Measurements from ENCODE around the gene ERGIC1. TPM values are rescaled to one million over a fixed set of nuclear protein-coding genes. Genes with fewer than 3 reads are reported as not detected.

ERGIC1 gene
- total and polyA plus RNA-seq, 2 experiments from 2014 or later, result 25.2 to 92.2 TPM

GRCh38 chr5:172919525-172920446 is 85.7 kb downstream of the ERGIC1 start:
- no peaks in the 10 kb centered on the region for H3F3A ChIP-seq (replicated peaks; ENCODE audit: low read depth)
- H3K4me2 ChIP-seq, result no peak overlapping the region
- no peaks in the 10 kb centered on the region; the same call in 2 of the 3 replicates for H3K9me3 Mint-ChIP-seq
- ATAC-seq, result no peak
- H3K4me1 Mint-ChIP-seq, result no peaks in the 10 kb centered on the region; the same call in 2 of the 3 replicates
- H2AFZ ChIP-seq, result no peak overlapping the region
- H3K36me3 Mint-ChIP-seq (ENCODE audit: low read depth), result peaks cover 56% of the 10 kb centered on the region
- peaks cover 2% of the 10 kb centered on the region; the same call in 1 of the 2 replicates for H4K20me1 ChIP-seq (replicated peaks; ENCODE audit: insufficient read depth)
- H3K27ac ChIP-seq (ENCODE audit: low read depth), result no peak overlapping the region
- H3K27me3 Mint-ChIP-seq (ENCODE audit: insufficient read depth, low read depth, poor library complexity), result peaks cover 15% of the 10 kb centered on the region
- H3K27ac Mint-ChIP-seq, result 0 out of 2 replicates have a peak overlapping the region, but pooled peaks have one; percentile 56
- no peaks in the 10 kb centered on the region for H3K4me1 ChIP-seq (ENCODE audit: insufficient read depth)
- H3K4me3 Mint-ChIP-seq, result no peak overlapping the region
- H3K79me2 ChIP-seq (replicated peaks; ENCODE audit: insufficient read depth), result no peaks in the 10 kb centered on the region
- H3K9me2 ChIP-seq (ENCODE audit: insufficient read depth), result no peaks in the 10 kb centered on the region
- no peak overlapping the region for H3K4me3 ChIP-seq
- no peak for DNase-seq (ENCODE audit: low spot score)
- no peak for TF ChIP-seq REST (IDR thresholded peaks at IDR 0.05; ENCODE audit: unreplicated experiment)
- no peak for TF ChIP-seq CREB1 (CRISPR knock-in tag; IDR thresholded peaks at IDR 0.05; ENCODE audit: low read depth)
- TF ChIP-seq EZH2phosphoT487 (IDR thresholded peaks at IDR 0.05; ENCODE audit: unreplicated experiment), result no peak
- no peak for TF ChIP-seq POLR2AphosphoS5 (IDR thresholded peaks at IDR 0.05; ENCODE audit: low read depth)
- no peak for TF ChIP-seq STAT1 (IDR thresholded peaks at IDR 0.05; ENCODE audit: unreplicated experiment)
- TF ChIP-seq CTCF (conservative IDR thresholded peaks at IDR 0.05; ENCODE audit: low read depth in 2 of 2), result no peak
- no peak for TF ChIP-seq ZNF331 (CRISPR knock-in tag; IDR thresholded peaks at IDR 0.05; ENCODE audit: low read depth)
- no peak for TF ChIP-seq ETS1 (IDR thresholded peaks at IDR 0.05)
- no peaks in the 10 kb centered on the region for H3K27me3 ChIP-seq (ENCODE audit: insufficient read depth)
- H3K36me3 ChIP-seq (ENCODE audit: insufficient read depth), result peaks cover 3% of the 10 kb centered on the region; the same call in 1 of the 2 replicates
